Suprapubic skin (tissue), 3 donors: Measurements from ENCODE around the gene CREG2.
A peak's percentile ranks its signal among the peaks of the same experiment; 100 is the strongest.

Experiments used
- POLR2AphosphoS5 ChIP-seq, 3 donors: sonication (generic); formaldehyde crosslinking; IDR thresholded peaks; one replicate each; pipeline ENCODE4 v1.6.1; 2017; ENCODE audit warnings: antibody characterized with exemption in 3 of 3
- TF ChIP-seq, protein P1 (sequence below), 2 donors: fragments of 200-600 bp in 1 of 2; fragments of 450-650 bp in 1 of 2; sonication (generic) in 1 of 2; IDR thresholded peaks; one replicate each; pipeline ENCODE4 v1.5.1; 2016 to 2019; ENCODE audit warnings: antibody characterized with exemption in 2 of 2, mild to moderate bottlenecking in 1 of 2, moderate library complexity in 1 of 2

DNA sequence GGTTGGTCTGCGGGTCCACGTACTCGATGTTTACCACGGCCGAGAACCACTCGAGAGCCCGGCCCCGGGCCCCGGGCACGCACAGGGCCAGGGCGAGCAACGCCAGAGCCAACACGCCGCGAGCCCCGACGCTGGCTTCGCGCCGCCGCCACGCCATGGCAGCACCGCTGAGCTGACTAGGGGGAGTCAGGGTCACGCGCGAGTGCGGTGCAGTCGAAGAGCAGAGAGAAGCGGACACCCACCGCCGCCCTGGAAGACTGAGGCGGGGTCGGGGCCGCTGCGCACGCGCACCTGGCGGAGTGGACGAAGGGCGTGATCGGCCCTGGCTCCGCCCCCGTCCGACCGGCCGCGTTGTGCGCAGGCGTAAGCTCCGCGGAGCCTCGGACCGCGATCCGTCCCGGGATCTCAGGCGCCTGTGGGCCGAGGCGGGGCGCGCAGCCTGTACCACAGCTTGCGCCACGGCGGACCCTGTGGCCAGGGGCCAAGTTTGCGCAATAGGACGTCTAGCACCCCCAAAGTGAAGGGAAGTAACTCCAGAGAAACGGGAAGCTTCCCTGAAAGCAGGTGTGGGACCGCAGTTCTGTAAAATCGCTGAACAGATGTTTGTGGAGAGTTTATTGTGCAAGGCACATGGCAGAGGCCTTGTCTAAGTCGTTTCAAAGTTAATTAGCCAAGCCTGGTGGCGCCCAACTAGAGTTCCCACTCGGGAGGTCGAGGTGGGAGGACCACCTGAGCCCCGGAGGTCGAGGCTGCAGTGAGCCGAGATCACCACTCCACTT, 78.7 kb downstream of the CREG2 start, which contains the start of gene RNF149:
- TF ChIP-seq, protein P1, sequence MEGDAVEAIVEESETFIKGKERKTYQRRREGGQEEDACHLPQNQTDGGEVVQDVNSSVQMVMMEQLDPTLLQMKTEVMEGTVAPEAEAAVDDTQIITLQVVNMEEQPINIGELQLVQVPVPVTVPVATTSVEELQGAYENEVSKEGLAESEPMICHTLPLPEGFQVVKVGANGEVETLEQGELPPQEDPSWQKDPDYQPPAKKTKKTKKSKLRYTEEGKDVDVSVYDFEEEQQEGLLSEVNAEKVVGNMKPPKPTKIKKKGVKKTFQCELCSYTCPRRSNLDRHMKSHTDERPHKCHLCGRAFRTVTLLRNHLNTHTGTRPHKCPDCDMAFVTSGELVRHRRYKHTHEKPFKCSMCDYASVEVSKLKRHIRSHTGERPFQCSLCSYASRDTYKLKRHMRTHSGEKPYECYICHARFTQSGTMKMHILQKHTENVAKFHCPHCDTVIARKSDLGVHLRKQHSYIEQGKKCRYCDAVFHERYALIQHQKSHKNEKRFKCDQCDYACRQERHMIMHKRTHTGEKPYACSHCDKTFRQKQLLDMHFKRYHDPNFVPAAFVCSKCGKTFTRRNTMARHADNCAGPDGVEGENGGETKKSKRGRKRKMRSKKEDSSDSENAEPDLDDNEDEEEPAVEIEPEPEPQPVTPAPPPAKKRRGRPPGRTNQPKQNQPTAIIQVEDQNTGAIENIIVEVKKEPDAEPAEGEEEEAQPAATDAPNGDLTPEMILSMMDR (IDR thresholded peaks at IDR 0.05), result no peak
- TF ChIP-seq POLR2AphosphoS5 (IDR thresholded peaks at IDR 0.05), result peak; percentile 52 to 93 (median 86)
